ENCODE measurements around the gene LITAF.

LITAF gene

DNA sequence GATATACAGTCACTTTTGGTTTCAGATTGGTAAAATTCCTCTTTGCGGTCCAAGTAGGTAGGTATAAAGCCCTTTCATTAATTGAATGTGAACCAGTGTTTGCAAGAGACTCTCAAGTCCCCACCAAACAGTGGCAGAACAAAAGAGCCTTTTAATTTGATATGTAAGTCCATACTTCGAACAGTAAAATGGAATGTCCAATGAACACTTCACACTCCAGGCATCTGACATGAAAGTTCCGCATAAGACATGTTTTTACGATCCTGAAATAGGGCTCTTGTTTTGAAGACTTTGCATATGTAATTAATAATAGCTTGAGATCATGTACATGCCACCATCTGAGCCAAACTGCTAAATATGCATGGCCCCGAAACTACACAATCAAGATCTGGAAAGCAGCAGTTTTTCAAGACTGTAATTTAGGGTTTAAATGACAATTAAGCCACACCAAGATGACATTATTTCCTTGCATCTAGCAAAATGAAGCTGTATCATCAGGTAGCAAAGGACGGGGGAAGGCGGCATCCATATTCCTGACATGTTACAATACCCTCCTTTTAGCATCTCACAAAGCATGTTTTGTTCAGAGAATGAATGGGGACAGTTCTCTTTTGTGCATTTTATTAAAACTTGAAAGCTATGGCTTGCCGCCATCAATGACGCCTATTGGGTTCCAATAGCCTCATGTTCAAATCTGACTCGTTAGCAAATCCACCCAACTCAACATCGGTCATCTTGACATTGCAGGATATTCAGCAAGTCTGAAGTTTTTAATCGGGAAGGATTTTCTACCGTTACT is 39.4 kb downstream of the LITAF start:
- DNase-seq: no peak

- DNase-seq: no peak
Observed at GRCh38 chr16:11546608-11547061, 40.1 kb downstream of the LITAF start.

DNA sequence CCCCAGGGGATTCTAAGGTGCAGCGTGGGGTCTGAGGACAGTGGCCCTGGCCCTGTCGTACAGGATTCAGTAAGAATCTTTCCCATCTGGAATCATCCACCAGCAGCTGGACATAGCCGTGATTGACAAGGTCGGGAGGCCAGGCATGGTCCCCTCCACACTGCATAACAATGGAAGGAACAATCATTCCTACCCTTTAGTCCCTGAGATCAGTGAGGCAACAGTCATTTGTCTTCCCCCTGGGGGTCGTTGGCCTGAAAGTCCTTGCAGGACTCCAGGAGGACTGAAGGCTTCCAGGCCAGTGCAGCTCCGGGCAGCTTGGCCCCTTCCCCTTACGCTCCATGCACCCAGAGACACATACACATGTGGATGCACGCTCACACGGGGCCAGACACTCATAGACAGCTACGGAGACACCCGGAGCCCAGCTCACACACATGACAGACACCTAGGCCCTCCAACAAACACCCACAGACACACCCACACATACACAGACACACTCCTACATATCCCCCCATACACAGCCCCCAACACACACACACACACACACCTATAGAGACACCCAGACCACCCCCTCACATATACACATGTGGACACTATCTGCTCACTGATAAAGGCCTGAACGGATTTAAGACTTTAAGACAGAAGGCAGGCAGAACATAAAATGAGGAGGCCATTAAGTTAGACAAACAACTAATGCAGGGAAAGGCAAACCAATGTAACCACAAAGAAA is 42.9 kb downstream of the LITAF start:
- DNase-seq: no peak

GRCh38 chr16:11542069-11542744 is 44.5 kb downstream of the LITAF start:
- no peak for DNase-seq

GRCh38 chr16:11539641-11540050 is 47.1 kb downstream of the LITAF start:
- DNase-seq: no peak

DNA sequence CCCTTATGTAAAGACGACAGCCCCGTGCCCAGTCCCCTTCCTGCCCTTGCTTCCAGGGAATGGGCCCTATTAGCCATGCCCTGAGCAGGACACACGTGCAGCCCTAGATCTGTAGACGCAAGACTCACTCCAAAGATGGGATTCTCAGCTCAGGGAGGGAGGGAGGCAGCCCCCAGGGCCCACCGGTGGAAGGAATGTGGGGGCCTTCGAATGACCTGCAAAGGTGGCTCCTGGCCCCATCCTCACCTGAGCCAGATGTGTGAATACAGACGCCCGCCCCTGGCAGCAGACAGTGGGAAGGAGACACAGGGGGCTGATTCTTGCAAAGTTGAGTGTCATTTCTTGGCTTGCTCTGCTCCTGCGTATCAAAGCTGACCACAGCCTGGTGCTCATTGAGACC is 47.8 kb downstream of the LITAF start:
- DNase-seq: no peak

GRCh38 chr16:11536104-11536866 is 50.4 kb downstream of the LITAF start:
- DNase-seq: no peak

GRCh38 chr16:11535494-11535893 is 51.2 kb downstream of the LITAF start:
- no peak for DNase-seq

- DNase-seq: no peak
Observed at GRCh38 chr16:11534262-11534661, 52.5 kb downstream of the LITAF start.

- no peak for DNase-seq
Observed at GRCh38 chr16:11533588-11533987, 53.1 kb downstream of the LITAF start.

DNA sequence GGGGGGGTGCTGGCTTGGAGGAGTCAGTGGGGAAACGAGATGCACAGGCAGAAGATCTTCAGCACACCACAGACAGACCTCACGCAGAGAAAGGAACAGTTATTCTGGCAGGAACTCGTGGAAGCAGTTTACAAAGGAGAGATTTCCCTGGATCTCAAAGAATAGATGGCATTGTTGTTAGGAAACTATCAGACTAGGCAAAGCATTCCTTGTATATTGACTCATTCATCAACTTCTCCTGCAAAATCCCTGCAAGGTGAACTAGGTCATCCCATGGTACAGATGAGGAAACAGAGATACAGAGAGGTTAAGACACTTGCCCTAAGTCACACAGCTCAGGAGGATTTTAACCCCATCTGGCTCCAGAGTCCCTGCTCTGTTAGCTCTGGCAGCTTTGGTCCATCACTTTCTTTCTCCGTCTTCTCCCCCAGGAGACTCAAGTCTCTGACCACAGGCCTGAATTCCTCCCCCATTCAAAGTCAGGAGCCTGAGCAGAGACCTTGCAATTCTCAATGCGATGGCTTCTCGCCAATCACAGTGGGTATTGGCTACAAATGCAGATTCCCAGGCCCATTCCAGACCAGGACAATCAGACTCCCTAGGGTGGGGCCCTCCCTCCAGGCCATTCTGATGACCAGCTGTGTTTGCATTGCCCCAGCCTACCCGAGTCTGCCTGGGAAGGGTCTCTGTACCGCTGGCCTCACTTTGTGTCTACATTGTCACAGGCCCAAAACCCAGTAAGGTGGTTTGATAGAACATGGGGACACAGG is 56.4 kb downstream of the LITAF start:
- DNase-seq: no peak

DNA sequence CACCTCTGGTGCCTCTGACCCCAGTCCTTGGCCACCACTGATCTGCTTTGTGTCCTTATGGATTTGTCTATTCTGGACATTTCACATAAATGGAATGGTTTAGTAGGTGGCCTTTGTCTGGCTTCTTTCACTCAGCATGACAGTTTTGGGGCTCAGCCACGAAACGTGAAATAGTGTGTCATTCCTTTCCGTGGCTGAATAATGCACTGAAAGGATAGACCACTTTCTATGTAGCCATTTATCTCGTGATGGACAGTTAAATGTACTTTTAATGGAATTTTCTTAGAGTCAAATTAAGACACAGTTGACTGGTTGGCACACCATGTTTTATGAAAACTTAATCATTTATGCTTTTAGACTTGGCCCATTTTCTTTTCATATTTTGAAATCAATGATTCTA is 57.4 kb downstream of the LITAF start:
- DNase-seq: no peak

DNA sequence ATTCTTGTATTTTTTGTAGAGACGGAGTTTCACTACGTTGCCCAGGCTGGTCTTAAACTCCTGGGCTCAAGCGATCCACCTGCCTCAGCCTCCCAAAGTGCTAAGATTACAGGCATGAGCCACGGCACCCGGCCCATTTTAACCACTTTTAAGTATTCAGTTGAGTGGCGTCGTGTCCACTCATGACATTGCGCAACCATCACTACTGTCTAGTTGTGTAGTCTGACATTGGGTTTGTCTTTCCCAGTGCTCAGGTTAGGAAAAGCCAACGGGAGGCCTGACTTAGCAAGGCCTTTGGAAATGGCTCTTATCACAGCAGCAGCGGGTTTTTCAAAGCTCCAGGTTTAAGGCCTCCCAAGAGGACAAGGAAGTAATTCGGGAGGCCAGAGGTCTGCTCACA is 58.7 kb downstream of the LITAF start:
- no peak for DNase-seq

- no peak for DNase-seq
Observed at GRCh38 chr16:11526655-11527350, 59.9 kb downstream of the LITAF start.

- DNase-seq: no peak
Observed at GRCh38 chr16:11524098-11524760, 62.5 kb downstream of the LITAF start.

GRCh38 chr16:11521055-11521454 is 65.7 kb downstream of the LITAF start:
- no peak for DNase-seq

- DNase-seq: no peak
Observed at GRCh38 chr16:11520442-11520841, 66.3 kb downstream of the LITAF start.

GRCh38 chr16:11517961-11518360 is 68.8 kb downstream of the LITAF start:
- no peak for DNase-seq

GRCh38 chr16:11515540-11516430 is 70.9 kb downstream of the LITAF start:
- no peak for DNase-seq

GRCh38 chr16:11514283-11514682 is 72.4 kb downstream of the LITAF start:
- no peak for DNase-seq
